GM12878 (cell line): ENCODE results near the gene CAPN15. TPM values are rescaled to one million over a fixed set of nuclear protein-coding genes. Genes with fewer than 3 reads are reported as not detected.
A peak's percentile ranks its signal among the peaks of the same experiment; 100 is the strongest.

Source experiments
- ATAC-seq: fragments of 200-7000 bp; cut with Tn5 transposase; 3 replicates; pipeline ENCODE4 v1.9.1; 2020; ENCODE audit warnings: mild to moderate bottlenecking, moderate library complexity
- BruUV-seq: library from RNA; stranded (reverse); fragments of 400-500 nt; replicated peaks from 2 replicates; lab custom pipeline; 2021; lab: Mats Ljungman, UMichigan
- CTCF ChIA-PET: fragments of 300-600 bp; sonication (Branson Sonifier 250); formaldehyde crosslinking; extraction: SDS; loops from one replicate; lab custom pipeline; 2021; ENCODE audit warnings: inconsistent platforms; lab: Yijun Ruan, JAX
- POLR2A ChIA-PET: fragments of 350-600 bp; formaldehyde crosslinking; extraction: SDS; loops from one replicate; lab custom pipeline; 2021; ENCODE audit warnings: inconsistent platforms; lab: Charles Lee
- RAD21 ChIA-PET: fragments of 300-600 bp; sonication (Branson Sonifier 250); formaldehyde crosslinking; loops from one replicate; lab custom pipeline; 2023; ENCODE audit warnings: antibody characterized with exemption; ENCODE audit not compliant: unreplicated experiment; lab: Charles Lee
- SMC1A ChIA-PET: fragments of 300-600 bp; sonication (Branson Sonifier 250); formaldehyde crosslinking; loops from one replicate; lab custom pipeline; 2023; ENCODE audit not compliant: unreplicated experiment, uncharacterized antibody; lab: Charles Lee
- DNase-seq: peaks from one replicate; pipeline ENCODE4 v3.0.0-alpha.2; 2011; ENCODE audit warnings: low read depth, low spot score
- FAIRE-seq: peaks from 3 replicates; lab custom pipeline; 2011; peaks lifted over from hg19 to GRCh38; lab: Jason Lieb, UNC
- H2AFZ ChIP-seq: 2 replicates; pipeline ENCODE4 v1.6.0; 2011; ENCODE audit warnings: low read depth, low read length, control low read depth; ENCODE audit not compliant: control insufficient read depth
- H3K27ac ChIP-seq: 2 replicates; pipeline ENCODE4 v1.5.1; 2011; ENCODE audit warnings: control low read depth; ENCODE audit not compliant: control insufficient read depth, insufficient read depth
- H3K27me3 ChIP-seq, 2 experiments: replicated peaks in 1 of 2; 2 replicates each; pipeline versions ENCODE4 v1.6.0 to v1.6.1; 2011; ENCODE audit warnings: low read length in 1 of 2; ENCODE audit not compliant: control insufficient read depth in 2 of 2, insufficient read depth in 2 of 2
- H3K36me3 ChIP-seq, 2 experiments: 2 replicates each; pipeline ENCODE4 v1.5.1; 2011; ENCODE audit warnings: low read length in 1 of 2; ENCODE audit not compliant: control insufficient read depth in 2 of 2, insufficient read depth in 2 of 2
- H3K4me1 ChIP-seq: 2 replicates; pipeline ENCODE4 v1.6.1; 2011; ENCODE audit warnings: mild to moderate bottlenecking, low read length, moderate library complexity, mixed read lengths; ENCODE audit not compliant: control insufficient read depth, insufficient read depth
- H3K4me2 ChIP-seq: 2 replicates; pipeline ENCODE4 v1.6.0; 2011; ENCODE audit warnings: control low read depth; ENCODE audit not compliant: control insufficient read depth, insufficient read depth
- H3K4me3 ChIP-seq: fragments of 200-600 bp; sonication (generic); 2 replicates; pipeline ENCODE4 v1.5.1; 2016
- H3K79me2 ChIP-seq: 2 replicates; pipeline ENCODE4 v1.6.0; 2011; ENCODE audit warnings: low read length; ENCODE audit not compliant: control insufficient read depth, insufficient read depth
- H3K9ac ChIP-seq: 2 replicates; pipeline ENCODE4 v1.8.0; 2011; ENCODE audit warnings: low read length, control low read depth, mixed read lengths; ENCODE audit not compliant: control insufficient read depth, insufficient read depth
- H3K9me3 ChIP-seq: replicated peaks from 3 replicates; pipeline ENCODE4 v1.5.1; 2011; ENCODE audit warnings: mild to moderate bottlenecking, low read length; ENCODE audit not compliant: control insufficient read depth, insufficient read depth
- H4K20me1 ChIP-seq: 2 replicates; pipeline ENCODE4 v1.6.0; 2011; ENCODE audit not compliant: control insufficient read depth, insufficient read depth
- PAX5 ChIP-seq: IDR thresholded peaks from 2 replicates; pipeline ENCODE4 v1.6.1; 2011; ENCODE audit warnings: low read depth, low read length, borderline replicate concordance
- POLR2A ChIP-seq: IDR thresholded peaks from 2 replicates; pipeline ENCODE4 v1.6.1; 2011; ENCODE audit warnings: low read depth, mild to moderate bottlenecking, low read length
- WGBS: methylation state at CpG from one replicate; pipeline ENCODE4 v1.1.6; 2016; ENCODE audit warnings: low lambda C conversion rate; ENCODE audit not compliant: insufficient replicate concordance, insufficient coverage; ENCODE audit errors: missing lambda C conversion rate; 5-methylcytosine and 5-hydroxymethylcytosine counted together
- in situ Hi-C: fragments of 300-500 bp; cut with MboI; formaldehyde crosslinking; loops from 9 replicates; pipeline ENCODE4 v1.14.3; 2018; ENCODE audit warnings: mixed read lengths
- intact Hi-C: fragments of 100-400 bp; cut with micrococcal nuclease; formaldehyde crosslinking; loops from one replicate; pipeline ENCODE4 v1.14.2; 2022; ENCODE audit not compliant: unreplicated experiment
- polyA plus RNA-seq, 11 experiments: library from polyadenylated mRNA; depleted of rRNA in 4 of 11; unstranded in 6 of 11; stranded (reverse) in 5 of 11; fragments of >200 nt; fragmentation: Nextera tagmentation in 4 of 11; fragmentation: Illumina TruSeq in 1 of 11; extraction: Ambion mirVana in 4 of 11; extraction: Trizol in 1 of 11; gene quantifications; 1 replicate in 1 of 11; 2 replicates in 10 of 11; pipeline versions ENCODE4 v1.2.1 to v1.2.3, GENCODE V29; 2011 to 2016; ENCODE audit warnings: inconsistent platforms in 2 of 11, missing spikeins in 2 of 11, low read depth in 1 of 11
- total RNA-seq, 4 experiments: library from RNA; depleted of rRNA in 3 of 4; stranded (reverse); fragments of >200 nt in 3 of 4; fragmentation: Illumina TruSeq in 1 of 4; extraction: Trizol in 1 of 4; gene quantifications; 2 replicates each; pipeline versions ENCODE4 v1.2.1 to v1.2.3, GENCODE V29; 2013 to 2021
- TF ChIP-seq, protein P1 (sequence below): IDR thresholded peaks from 2 replicates; pipeline ENCODE4 v1.6.1; 2012; ENCODE audit warnings: low read depth, low read length, improper control_type of control experiment

Gene CAPN15
- total and polyA plus RNA-seq, 10 of the 15 experiments (the other 5 are each of a cell fraction or from before 2014, with no cell fraction given), result 0.40 to 78.5 (median 8.3) TPM

DNA sequence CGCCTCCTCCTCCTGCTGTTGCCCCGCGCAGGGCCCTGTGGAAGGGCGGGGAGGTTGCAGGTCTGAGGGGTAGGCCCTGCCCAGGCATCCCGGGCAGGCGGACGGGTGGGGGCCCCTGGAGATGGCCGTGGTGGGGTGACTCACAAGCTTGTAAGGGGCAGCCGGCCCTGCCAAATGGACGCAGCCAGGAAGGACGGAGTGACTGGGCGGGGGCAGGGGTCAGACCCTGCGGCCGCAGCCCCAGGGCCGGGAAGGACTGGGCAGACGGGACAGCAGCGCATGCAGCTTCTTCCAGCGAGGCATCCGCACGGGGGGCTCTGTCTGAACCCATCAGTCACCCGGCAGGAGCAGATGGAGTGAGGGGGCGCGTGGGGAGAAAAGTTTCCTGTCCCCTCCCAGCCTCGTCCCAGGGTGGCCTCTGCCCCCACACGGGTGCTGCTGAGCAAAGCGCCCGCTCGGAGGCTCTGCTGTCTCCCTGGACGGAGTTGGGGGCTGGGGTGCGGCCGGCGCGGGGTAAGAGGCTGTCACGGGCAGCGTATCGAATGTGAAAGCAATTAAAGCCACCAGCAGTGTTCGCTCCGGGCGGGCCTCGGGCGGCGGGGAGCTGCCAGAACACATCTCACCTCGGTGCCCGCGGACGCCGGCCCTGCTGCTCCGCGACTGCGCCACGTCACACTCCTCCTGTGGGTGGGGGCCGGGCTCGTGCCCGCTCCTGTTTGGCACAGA lies 27.3 kb downstream of the CAPN15 start:
- FAIRE-seq (no peak), ATAC-seq (no peak)
- H3K27me3 ChIP-seq, result peaks cover 3 to 7% of the 10 kb centered on the region in 2 experiments; a peak in 2 of 4 replicates
- intact Hi-C loops (no loop called here), in situ Hi-C loops (no loop called here)
- no peak overlapping the region for H3K9ac ChIP-seq
- H3K4me3 ChIP-seq, result no peak overlapping the region
- ChIA-PET SMC1A (no interaction called here), RAD21 (no interaction called here), POLR2A (no interaction called here)
- BruUV-seq, result no TSS peak
- WGBS, result 89% methylated on average over 50 of the region's 54 CpGs
- TF ChIP-seq PAX5 (no peak), POLR2A (0 out of 2 replicates have a peak, but pooled peaks have one; percentile 19)
- TF ChIP-seq, all 136 proteins: peak for 1
- H2AFZ ChIP-seq, result no peak overlapping the region
- DNase-seq, result no peak
- H3K4me2 ChIP-seq, result no peak overlapping the region
- H4K20me1 ChIP-seq, result no peaks in the 10 kb centered on the region
- peaks cover 0 to 10% of the 10 kb centered on the region in 2 experiments; a peak in 2 of 4 replicates for H3K36me3 ChIP-seq
- no peaks in the 10 kb centered on the region for H3K79me2 ChIP-seq
- H3K9me3 ChIP-seq, result no peaks in the 10 kb centered on the region
- CTCF ChIA-PET, result no interaction called here
- no peak overlapping the region for H3K27ac ChIP-seq
- no peaks in the 10 kb centered on the region for H3K4me1 ChIP-seq

DNA sequence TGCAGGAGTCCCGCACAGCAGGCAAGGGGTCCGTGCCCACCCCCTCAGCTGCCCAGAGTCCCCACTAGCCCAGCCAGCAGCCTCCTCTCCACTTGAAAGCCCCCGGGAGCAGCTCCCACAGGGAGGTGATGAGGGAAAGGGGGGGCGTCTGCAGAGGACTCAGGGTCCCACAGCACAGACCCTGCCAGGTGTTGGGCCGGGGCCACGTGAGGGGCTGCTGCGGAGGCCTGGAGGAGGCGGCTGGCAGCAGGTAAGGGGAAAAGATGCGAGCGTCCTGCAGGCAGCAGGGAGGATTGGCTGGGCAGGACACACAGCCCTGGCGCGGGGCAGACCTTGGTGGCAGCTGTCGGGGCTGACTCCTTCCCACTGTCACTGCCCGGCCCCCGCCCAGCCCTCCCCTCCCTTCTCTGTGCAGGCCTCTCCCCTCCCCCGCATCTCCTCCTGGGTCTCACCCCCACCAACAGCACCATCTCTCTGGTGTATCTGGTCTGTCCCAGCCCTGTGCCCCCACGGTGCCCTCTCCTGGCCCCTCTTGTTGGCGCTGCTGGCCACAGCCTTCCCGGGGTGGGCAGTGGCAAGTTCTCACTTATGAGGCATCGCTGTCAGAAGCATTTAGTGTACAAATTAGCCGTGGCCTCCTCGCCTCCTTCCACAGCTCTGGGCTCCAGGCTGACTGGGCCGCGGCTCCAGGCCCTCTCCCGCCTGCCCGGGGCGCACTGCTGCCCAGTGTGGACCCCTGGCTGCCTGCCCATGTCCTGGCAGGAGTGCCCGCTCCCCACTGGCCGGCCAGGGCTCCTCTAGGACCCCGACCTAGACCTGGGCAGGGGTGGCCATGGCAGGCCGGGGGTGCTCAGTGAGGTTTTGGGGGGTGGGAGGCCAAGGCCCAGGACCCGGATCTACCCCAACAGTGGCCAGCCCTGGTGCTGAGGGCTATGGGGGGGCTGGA lies 28.3 kb downstream of the CAPN15 start:
- Histone ChIP-seq H3K36me3 (peaks cover 0 to 7% of the 10 kb centered on the region in 2 experiments; a peak in 2 of 4 replicates), H2AFZ (no peak overlapping the region), H4K20me1 (no peaks in the 10 kb centered on the region), H3K27me3 (peaks cover 3 to 7% of the 10 kb centered on the region in 2 experiments; a peak in 2 of 4 replicates), H3K27ac (no peak overlapping the region), H3K4me2 (no peak overlapping the region), H3K79me2 (no peaks in the 10 kb centered on the region), H3K4me1 (no peaks in the 10 kb centered on the region), H3K4me3 (no peak overlapping the region), H3K9ac (no peak overlapping the region), H3K9me3 (no peaks in the 10 kb centered on the region)
- ChIA-PET SMC1A (no interaction called here), RAD21 (no interaction called here), POLR2A (no interaction called here), CTCF (no interaction called here)
- ATAC-seq (no peak), FAIRE-seq (no peak), DNase-seq (no peak)
- 74% methylated on average over 22 of the region's 32 CpGs for WGBS
- TF ChIP-seq, protein P1, sequence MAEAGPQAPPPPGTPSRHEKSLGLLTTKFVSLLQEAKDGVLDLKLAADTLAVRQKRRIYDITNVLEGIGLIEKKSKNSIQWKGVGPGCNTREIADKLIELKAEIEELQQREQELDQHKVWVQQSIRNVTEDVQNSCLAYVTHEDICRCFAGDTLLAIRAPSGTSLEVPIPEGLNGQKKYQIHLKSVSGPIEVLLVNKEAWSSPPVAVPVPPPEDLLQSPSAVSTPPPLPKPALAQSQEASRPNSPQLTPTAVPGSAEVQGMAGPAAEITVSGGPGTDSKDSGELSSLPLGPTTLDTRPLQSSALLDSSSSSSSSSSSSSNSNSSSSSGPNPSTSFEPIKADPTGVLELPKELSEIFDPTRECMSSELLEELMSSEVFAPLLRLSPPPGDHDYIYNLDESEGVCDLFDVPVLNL, result no peak
- no TSS peak for BruUV-seq
- intact Hi-C loops, result no loop called here
- in situ Hi-C loops, result no loop called here
